Stimulated activated CD4-positive, alpha-beta T cell treated with anti-CD3 and anti-CD28 coated beads, Interleukin-4, amount 100 ng/mL, for 48 hours (primary cell): ENCODE measurements around the gene P2RX3.

Experiments
- DNase-seq, 2 donors: peaks; one replicate each; pipeline ENCODE4 v3.0.0-alpha.2; 2020; ENCODE audit warnings: low read depth in 2 of 2

P2RX3 gene

DNA sequence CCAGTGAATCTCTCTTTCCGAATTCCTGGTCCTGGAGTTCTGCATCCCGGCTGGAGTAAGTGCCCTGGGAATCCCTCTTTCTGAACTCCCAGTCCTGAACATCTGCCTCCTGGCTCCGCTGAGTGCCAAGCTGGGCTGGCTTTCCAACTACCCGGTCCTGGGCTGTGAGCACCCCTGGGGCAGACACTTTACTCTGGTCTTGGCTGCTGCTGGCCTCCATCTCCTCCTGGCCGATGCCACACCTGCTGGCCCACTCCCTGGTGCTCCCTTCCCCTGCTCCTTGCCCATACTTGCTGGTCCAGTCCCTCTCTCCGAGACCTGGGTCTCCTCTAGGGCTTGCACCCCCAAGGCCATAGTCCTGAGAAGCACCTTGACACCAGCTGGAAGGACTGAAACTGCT is 28.1 kb upstream of the P2RX3 start:
- no peak for DNase-seq

DNA sequence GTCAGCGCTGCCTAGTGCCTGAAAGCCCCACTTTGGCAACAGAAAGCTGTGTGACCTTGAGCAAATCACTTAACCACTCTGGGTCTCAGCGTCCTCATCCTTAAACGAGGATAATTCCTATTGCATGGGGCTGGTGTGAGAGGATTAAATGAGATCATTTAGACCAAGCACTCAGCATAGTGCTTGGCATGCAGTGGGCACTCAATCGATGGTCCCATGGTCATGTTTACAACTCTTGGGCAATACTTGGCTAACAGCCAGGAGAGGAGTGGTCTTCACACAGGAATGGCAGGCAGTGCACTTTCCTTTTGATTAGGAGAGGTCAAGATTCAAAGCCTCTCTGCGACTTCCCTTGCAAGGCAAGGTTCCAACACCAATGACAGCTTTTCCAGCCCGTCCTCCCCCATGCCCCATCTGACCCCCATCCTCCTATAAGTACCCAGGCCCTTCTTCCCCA is 27.5 kb upstream of the P2RX3 start:
- DNase-seq = no peak

DNA sequence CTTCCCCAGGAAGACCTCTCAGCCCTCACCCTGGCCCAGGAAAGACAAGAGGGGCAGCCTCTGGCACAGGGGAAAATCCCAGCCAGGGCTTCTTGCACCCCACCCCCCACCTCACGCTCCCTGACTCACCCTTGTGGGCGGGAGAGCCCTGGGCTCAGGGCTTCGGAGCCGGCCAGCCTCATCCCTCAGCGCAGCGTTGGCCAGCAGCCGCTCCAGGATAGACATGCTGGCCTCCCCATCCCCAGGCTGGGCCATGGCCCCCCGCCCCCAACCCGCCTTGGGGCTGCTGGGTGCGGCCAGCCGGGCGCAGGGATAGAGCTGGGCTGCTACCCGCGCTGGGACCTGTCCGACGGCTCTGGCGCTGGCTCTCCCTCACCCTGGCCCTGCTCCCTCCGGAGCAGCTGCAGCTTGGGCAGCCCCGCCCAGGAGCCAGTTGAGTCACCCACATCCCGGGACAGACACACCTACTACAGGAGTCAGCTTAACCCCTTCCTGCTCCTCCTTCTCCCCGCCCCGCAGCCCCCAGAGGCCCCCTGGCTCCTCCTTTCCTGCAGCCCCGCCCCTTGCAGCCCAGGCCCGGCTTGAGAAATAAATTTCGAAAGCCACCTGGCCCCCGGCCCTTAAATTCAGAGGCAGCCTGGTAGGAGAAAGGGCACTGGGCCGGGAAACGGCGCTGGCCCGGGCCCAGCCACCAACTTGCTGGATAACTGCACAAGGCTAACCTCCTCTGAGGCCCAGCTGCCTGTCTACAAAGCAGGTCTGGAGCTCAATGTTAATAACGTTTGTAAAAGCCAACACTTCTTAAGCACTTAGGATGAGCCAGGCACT is 26.8 kb upstream of the P2RX3 start:
- DNase-seq = peak; percentile 63 to 71

DNA sequence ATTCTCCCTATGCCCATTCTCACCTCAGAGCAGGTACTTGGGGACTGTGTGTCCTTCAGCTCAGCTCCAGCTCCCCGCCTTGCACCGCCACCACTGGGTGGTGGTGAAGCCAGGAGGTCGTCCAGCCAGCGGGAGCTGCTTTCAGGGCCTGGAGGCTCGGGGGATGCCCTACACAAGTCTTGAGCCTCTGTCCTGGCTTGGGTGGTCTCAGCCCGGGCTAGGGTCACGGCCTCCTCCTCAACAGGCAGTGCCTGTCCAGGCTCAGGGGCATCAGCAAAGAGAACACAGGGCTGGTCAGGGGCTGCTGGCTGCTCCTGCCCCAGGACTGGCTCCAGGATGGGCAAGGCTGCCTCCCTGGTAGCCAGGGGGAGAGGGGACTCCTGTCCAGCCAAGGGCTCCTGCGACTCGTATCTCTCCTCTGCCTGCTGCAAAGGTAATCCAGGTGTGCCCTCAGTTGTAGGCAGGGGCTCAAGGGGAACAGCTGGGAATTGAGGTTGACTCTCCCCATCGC is 25.6 kb upstream of the P2RX3 start:
- DNase-seq = no peak

DNA sequence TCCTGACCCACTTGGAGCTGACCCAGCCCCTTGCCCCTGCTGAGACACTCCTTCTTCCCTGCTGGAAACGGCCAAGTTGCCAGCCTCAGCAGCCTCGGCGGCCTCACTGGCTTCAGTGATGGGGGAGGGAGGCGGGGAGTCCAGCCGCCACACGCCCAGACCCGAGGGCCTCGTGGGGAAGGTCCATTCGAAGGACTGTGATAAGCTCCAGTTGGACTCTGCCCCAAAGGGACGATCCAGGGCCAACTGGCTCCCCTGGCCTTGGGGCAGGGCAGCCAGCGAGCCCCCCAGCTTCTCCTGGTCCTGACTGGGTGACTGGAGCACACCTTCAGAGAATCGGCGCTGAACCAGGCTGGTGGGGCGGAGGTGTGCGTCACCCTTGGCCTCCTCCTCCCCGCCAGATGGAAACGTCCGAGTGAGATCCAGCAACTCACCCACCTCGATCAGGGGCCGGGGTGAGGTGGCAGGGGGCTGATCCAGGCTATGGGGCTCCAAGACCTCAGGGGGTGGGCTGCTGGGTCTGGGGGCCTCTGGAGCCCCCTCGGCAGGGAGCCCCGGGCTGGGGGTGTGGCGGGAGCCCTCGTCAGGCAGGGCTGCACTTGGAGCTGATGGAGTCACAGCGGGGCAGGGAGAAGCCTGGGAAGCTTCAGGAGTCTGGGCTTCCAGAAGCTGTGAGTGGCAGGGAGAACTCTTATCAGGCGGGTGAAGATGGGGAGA is 24.9 kb upstream of the P2RX3 start:
- no peak for DNase-seq

DNA sequence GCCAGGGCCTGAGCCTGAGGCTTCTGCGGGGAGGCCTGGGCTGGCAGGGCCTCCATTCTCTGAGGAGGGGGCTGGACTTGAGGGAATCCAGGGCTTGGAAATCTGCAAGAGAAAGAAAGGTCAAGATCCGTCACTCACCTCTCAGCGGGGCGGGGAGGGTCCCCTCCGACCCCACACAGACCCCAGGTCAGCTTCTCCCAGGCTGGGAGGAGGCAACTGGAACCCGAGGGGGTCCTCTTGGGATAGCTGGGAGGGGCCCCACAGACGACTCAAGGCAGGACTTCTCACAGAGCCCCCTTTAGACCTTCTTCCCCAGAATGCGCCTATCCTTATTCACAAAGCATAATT is 24.4 kb upstream of the P2RX3 start:
- no peak for DNase-seq

DNA sequence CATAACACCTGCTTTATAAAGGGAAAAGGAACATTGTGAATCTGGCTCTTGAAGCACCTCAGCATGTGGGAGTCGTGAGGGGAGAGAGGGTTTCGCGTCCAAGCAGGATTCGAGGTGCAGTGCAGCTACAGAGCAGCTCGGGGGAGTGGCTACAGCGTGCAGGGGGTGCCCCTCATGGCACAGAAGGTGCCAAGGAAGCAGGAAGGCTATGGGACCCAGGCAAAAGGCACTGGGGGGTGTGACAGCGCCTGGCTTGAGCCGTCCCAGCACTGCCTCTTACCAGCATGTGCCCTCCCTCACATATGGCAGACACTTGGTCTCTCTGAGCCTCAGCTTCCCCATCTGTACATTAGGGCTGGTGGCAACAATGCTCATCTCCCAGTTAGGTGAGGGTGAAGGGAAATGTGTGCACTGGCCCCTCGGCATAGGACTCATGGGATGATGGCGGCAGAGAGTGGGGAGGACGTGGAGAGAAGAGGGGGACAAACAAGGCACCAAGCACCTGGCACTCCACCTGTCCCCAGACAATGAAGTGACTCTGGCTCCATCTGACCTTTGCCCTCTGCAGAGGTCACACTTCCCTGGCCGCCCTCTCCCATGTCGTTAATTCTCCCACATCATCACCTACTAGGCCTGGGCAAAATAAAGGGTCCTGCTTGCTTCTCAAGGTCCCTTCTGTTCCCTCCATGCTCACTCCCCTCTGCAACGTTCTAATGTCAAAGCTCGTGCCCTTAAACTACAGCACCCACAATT is 23.8 kb upstream of the P2RX3 start:
- no peak for DNase-seq

DNA sequence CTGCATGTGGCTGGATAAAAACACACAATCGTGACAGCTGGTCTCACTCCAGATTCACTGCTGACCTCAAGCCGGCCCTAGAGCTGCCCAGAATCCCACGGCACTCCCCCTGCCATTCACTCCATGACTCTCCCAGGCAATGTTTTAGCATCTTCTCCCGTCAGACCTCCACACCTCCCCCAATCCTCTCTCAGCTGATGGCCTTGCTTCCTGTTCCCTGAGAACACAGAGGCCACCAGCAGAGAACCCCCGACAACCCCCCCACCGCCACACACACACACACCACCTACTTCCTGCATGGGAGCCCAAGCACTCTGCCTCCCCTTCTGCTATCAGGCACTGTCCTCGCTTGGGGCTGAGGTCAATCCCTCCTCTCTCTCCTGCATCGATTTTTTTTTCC is 22.7 kb upstream of the P2RX3 start:
- no peak for DNase-seq

DNA sequence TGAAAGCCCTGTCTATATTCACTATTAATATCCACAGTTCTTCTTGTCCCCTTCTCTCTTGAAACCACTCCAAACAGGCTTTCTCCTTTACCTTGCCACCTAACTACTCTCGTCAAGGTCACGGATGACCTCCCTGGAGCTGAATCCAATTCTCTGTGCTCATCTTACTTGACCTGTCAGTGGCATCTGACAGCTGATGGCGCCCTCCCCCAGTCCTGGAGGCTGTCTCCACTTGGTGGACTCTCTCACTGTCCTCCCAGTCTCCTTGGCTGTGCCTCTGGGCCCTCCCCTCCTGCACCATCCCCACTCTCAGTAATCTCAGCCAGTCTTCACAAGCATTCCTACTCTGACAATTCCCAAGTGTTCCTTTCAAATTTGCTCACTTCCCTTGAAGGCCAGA is 22.1 kb upstream of the P2RX3 start:
- no peak for DNase-seq

DNA sequence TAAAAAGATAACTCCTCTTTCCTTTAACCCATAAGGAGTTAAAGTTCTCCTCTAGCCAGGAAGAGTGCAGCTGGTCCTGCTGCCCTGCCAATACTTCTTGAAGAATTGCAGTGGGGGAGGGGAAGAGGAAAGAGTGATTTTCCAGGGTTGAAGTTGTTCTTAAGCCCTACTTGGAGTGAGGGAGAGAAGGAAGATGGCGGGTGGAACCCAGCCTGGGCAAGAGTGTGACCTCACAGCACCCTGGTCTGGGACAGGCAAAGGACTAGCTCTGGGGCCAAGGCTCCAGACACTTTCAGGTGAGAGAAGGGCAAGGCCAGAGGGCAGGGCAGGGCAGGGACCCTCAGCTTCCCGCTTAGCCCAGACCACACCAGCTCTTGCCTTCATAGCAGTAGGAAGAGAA is 20.0 kb upstream of the P2RX3 start:
- no peak for DNase-seq

DNA sequence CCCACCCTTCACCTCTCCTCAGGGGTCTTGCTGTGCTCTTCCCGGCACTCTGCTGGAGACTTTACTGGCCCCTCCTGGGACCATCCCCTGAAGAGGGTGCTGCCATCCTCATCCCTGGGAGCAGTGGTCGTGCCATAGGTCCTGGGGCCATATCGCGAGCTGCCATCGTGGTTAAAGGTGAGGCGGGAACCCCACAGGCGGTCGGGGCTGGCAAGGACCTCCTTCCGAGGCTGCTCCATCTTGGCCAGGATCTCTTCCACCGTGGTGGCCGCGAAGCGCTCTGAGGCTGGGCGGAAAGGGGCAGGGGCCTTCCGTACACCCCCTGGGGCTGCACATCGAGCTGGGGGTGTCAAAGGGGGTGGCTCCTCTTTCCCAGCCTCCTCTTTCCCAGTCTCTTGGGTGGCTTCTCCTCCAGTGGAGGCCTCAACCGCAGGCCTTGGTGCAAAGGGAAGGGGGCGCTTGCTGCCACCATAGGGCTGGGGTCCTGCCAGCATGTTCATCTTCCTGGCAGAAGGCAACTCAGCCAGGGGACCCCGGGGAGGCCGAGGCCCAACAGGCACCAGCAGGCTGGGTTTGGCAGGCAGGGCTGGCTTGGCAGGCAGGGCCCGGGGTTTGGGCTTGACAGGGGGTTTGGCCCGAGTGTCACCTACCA is 18.0 kb upstream of the P2RX3 start:
- no peak for DNase-seq

DNA sequence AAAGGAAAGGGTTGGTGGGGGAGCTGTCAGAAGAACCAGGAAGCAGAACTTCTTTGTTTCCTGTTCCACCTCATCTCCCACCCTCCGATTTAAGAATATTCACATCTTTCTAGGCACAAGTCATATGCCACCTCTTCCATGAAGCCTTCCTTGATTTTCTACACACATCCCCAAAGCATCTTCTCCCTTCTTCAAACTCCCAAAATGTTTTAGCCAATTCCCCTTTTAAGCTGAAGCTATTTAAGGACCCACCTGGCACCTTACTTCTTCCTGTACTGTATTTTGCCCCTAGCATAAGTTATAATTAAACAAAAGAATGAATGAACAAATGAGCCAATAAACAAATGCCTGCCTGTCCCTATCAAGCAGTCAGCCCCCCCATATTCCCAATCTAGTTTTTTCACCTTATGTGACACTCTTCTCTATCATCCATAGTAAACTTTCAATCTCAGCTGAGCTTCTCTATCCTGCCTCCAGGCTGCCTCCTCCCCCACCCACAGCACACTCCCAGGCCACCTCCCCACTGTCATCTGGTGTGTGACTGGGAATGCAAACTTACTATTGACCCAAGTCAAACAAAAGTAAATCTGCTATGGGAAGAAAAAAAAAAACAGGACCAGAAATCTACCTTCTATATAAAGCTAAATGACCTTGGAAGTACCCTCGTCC is 17.3 kb upstream of the P2RX3 start:
- DNase-seq = no peak

DNA sequence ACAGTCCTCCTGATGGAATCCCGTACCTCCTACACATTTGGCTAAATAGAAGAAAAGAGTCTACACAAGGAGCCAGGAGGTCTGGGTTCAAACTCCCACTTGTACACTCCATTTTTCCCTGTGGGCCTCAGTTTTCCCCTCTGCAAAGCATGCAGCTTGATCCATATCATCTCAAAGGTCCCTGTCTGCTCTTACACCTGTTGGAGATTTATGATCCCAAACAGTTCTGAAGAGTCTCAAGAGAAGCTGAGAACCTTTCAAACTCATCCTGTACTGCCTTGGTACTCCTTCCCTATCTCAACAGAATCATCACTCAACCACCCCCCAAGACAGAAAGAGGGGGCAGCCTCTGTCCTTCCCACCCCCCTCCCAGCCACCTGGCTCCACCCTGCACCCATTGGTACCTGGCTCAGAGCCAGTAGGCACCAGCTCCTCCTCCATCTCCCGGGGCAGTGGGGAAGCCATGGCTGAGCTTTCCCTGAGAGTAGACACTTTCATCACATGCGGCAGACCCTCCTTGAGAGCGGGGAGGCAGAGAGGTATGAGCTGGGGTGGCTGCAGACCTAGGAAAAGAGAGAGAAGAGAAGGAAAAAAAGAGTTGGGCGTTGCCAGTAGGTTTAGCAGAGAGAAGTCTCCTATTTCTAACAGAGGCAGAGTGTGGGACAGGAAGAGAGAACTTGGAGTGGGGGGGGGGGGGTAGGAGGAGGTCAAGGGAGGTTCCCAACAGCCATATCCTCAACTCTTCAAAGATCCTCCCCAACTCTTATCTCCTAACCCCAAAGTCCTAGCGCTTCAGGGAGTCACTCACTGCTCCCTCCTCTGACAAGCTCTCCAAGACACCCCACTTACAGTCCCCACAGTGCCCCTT is 16.5 kb upstream of the P2RX3 start:
- no peak for DNase-seq

DNA sequence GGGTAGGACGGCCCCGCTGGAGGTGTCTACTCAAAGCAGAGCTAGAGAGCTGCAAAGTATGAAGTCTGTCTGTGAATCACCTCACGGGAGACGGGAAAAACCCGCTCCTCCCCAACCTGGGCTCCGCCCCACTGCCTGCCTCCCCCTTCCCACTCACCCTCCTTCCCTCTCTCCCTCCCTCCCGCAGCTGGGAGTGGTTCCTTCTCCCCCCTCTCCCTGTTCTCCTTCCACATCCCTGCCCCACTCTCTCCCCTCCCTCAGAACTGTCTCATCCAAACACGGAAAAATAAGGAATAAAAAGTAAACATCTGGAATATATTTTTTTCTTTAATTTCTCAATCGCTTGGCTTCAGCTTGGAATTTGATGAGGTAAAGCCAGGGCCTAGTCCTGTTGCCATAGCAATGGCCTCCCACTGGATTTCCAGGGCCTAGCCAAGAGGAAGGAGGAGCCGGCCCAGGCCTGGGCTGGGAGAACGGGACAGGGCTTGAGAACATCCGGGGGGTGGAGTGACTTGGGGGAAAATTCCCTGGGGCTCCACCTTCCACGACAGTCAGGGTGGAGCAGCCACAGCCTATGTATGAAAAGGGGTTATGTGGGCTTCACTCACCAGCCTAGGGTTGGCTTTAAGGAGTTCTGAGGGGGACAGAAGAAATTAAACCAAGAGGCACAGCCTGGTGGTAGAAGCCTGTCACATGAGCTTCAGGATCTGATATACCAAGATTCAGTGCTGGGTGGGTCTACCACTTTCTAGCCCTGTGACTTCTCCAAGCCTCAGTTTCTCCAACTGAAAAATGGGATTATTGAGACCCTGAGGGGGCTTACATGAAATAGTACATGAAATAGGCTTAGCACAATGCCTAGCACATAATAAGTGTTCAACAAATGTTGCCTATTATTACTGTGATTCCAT is 15.6 kb upstream of the P2RX3 start:
- no peak for DNase-seq

DNA sequence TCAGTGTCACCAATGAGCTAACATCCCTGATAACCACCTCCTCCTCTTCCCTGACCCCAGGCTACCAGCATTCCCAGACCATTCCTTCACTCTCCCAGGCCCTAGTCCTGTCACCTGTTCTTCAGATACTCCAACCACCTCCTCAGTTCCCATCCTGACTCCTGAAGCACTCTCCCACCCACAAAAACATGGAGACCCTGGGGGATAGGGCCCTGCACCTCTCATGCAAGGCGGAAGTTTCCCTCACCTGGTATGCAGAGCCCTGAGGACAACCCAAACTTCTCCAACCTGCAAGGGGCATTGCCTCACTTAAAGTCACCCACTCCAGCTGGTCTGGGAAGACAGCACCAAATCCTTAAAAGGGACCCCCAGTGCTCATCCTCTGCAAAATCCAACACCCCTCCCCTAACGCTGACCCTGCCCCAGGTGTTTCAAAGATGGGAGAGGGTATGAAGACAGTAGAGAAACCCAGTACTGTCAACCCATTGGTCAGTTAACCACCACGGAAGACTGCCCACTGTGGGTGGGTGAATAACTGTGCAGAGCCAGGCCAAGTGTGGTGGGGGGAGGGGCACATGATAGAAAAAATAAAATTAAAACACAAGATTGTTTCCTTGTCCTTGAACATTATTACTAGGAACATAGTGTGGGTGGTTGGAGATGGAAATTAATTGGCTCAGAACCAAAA is 14.8 kb upstream of the P2RX3 start:
- DNase-seq = no peak

DNA sequence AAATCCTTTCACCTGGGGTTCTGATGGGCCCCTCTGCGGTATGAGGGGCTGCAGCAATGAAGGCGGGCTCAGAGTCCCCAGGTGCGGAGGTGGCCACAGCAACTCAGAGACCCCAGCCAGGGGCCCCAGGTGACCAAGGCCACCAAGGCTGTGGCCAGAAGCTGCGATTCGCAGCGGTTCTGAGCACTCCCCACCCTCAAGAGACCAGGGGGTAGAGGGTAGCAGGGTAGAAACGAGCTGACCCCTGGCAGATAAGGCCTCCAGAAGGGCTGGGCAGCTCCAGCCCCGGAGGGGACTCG is 14.3 kb upstream of the P2RX3 start:
- DNase-seq = no peak

DNA sequence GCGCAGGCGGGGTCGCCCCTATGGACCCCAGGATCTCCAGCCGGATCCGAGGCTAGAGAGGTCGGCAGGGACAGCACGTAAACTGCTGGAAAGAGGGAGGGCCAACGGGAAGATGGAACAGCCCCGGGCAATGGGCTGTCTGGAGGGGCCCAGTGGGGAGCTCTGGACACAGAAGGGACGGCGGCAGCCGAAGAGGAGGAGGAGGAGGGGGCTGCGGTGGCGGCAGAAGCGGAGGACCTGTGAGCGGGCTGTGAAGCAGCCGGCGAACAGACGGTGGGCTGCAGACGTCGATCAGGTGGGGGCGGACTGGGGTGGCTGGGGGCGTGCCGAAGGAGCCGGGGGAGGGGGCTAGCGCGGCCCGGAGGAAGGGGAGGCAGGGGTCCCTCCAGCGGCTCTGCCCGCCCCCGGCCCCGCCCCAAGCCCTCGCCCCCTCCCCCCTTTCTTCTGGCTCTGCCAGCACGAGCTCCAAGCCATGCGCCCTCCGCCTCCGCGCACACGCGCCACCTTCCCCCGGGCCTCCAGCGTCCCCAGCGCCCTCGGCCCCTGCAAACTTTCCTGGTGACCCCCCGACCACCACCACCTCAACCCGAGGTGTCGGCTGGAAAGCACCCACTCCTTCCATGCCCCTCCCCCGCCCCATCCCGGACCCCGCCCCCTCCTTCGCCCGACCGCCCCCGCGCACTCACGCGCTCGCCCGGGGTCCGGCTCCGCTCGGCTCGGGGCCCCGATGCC is 13.8 kb upstream of the P2RX3 start:
- no peak for DNase-seq
